Measurements from ENCODE around the gene ZRANB3. TPM values are rescaled to one million over a fixed set of nuclear protein-coding genes. Genes with fewer than 3 reads are reported as not detected.

ZRANB3 gene
- total RNA-seq, 2 experiments from 2014 or later, result 11.6 to 27.0 TPM

- peaks cover 43% of the 10 kb centered on the region for H3K4me1 ChIP-seq (ENCODE audit: insufficient read depth, low read length, poor library complexity, severe bottlenecking)
- CTCF ChIA-PET (ENCODE audit: unreplicated experiment), result no interaction called here
- no peak overlapping the region for H3K4me3 ChIP-seq (ENCODE audit: low read depth, low read length, poor library complexity, severe bottlenecking)
- POLR2A ChIA-PET, result no interaction called here
- no peaks in the 10 kb centered on the region for H3K79me2 ChIP-seq (ENCODE audit: insufficient read depth, low read depth, low read length)
- TF ChIP-seq CTCF (conservative IDR thresholded peaks at IDR 0.05; ENCODE audit: low read length), result no peak
- no peak for TF ChIP-seq EZH2phosphoT487 (IDR thresholded peaks at IDR 0.05; ENCODE audit: borderline replicate concordance, low read depth, low read length)
- no peaks in the 10 kb centered on the region; the same call in 1 of the 2 replicates for H3K9me3 ChIP-seq (ENCODE audit: low read length)
- H3K9me2 ChIP-seq (ENCODE audit: insufficient read depth, low read length), result no peaks in the 10 kb centered on the region
- no peak overlapping the region for H3K27ac ChIP-seq (ENCODE audit: low read depth, low read length, poor library complexity, severe bottlenecking)
- no peak for DNase-seq (ENCODE audit: low spot score)
- H2AFZ ChIP-seq (ENCODE audit: low read length), result no peak overlapping the region
- no peaks in the 10 kb centered on the region for H4K20me1 ChIP-seq (ENCODE audit: insufficient read depth, low read length)
- BruUV-seq (replicated peaks), result no TSS peak
- peaks cover 8% of the 10 kb centered on the region; the same call in 1 of the 2 replicates for H3K36me3 ChIP-seq (ENCODE audit: insufficient read depth, low read length)
- intact Hi-C loops (cut with micrococcal nuclease; ENCODE audit: unreplicated experiment), result loop anchor here (5.0 kb wide), 1 partner anchor 201 kb away; the partner anchor contains the start of gene RAB3GAP1
- H3K4me2 ChIP-seq (ENCODE audit: low read length), result no peak overlapping the region
These were observed 278.1 kb downstream of the ZRANB3 start for GRCh38 chr2:135252805-135253458.

GRCh38 chr2:135248611-135249010 is 282.4 kb downstream of the ZRANB3 start:
- intact Hi-C loops (cut with micrococcal nuclease; ENCODE audit: unreplicated experiment), result no loop called here
- CTCF ChIA-PET (ENCODE audit: unreplicated experiment), result no interaction called here
- H3K4me3 ChIP-seq (ENCODE audit: low read depth, low read length, poor library complexity, severe bottlenecking), result no peak overlapping the region

More at GRCh38 chr2:135248611-135249010, 282.4 kb downstream of the ZRANB3 start:
- Histone ChIP-seq H3K36me3 (ENCODE audit: insufficient read depth, low read length) (peaks cover 8% of the 10 kb centered on the region; the same call in 1 of the 2 replicates), H3K79me2 (ENCODE audit: insufficient read depth, low read depth, low read length) (no peaks in the 10 kb centered on the region), H3K9me2 (ENCODE audit: insufficient read depth, low read length) (no peaks in the 10 kb centered on the region), H3K4me1 (ENCODE audit: insufficient read depth, low read length, poor library complexity, severe bottlenecking) (peaks cover 6% of the 10 kb centered on the region), H3K4me2 (ENCODE audit: low read length) (no peak overlapping the region), H3K27ac (ENCODE audit: low read depth, low read length, poor library complexity, severe bottlenecking) (no peak overlapping the region), H2AFZ (ENCODE audit: low read length) (no peak overlapping the region), H4K20me1 (ENCODE audit: insufficient read depth, low read length) (no peaks in the 10 kb centered on the region), H3K9me3 (ENCODE audit: low read length) (no peaks in the 10 kb centered on the region; the same call in 1 of the 2 replicates)
- no peak for DNase-seq (ENCODE audit: low spot score)
- no peak for TF ChIP-seq EZH2phosphoT487 (IDR thresholded peaks at IDR 0.05; ENCODE audit: borderline replicate concordance, low read depth, low read length)
- TF ChIP-seq CTCF (conservative IDR thresholded peaks at IDR 0.05; ENCODE audit: low read length), result no peak
- BruUV-seq (replicated peaks), result no TSS peak
- POLR2A ChIA-PET, result interaction anchor here (0.6 kb wide), 1 partner anchor 20 kb away, joined by 3 read pairs; no protein-coding TSS in a partner anchor

All from OCI-LY7 (cell line).